Stimulated activated effector memory CD8-positive, alpha-beta T cell treated with anti-CD3 and anti-CD28 coated beads, Interleukin-12 subunit alpha, Interleukin-12 subunit beta, amount 100 ng/mL, for 72 hours (primary cell): ENCODE measurements around the gene LMCD1.

ENCODE experiments used
- ATAC-seq: fragments of 150-1000 bp; cut with Tn5 transposase; 2 replicates; pipeline ENCODE4 v1.10.0; 2021
- DNase-seq, 2 donors: peaks; one replicate each; pipeline ENCODE4 v3.0.0; 2021 to 2022; ENCODE audit warnings: low spot score in 2 of 2
- H3K27ac Mint-ChIP-seq: one replicate; pipeline ENCODE4 v1.8.0; 2022; ENCODE audit warnings: mild to moderate bottlenecking, mixed read lengths
- H3K36me3 Mint-ChIP-seq: one replicate; pipeline ENCODE4 v1.8.0; 2022; ENCODE audit warnings: mild to moderate bottlenecking, mixed read lengths
- H3K4me1 Mint-ChIP-seq: one replicate; pipeline ENCODE4 v1.8.0; 2022; ENCODE audit warnings: mixed read lengths
- H3K4me3 Mint-ChIP-seq: one replicate; pipeline ENCODE4 v1.8.0; 2022; ENCODE audit warnings: mild to moderate bottlenecking, mixed read lengths
- H3K9me3 Mint-ChIP-seq: one replicate; pipeline ENCODE4 v1.8.0; 2022; ENCODE audit warnings: mixed read lengths

LMCD1 gene

GRCh38 chr3:8512234-8512633 lies 10.6 kb downstream of the LMCD1 start:
- ATAC-seq (no peak), DNase-seq (no peak)
- H3K9me3 Mint-ChIP-seq: no peaks in the 10 kb centered on the region
- no peaks in the 10 kb centered on the region for H3K4me1 Mint-ChIP-seq
- no peaks in the 10 kb centered on the region for H3K36me3 Mint-ChIP-seq
- no peak overlapping the region for H3K4me3 Mint-ChIP-seq
- H3K27ac Mint-ChIP-seq: no peak overlapping the region

GRCh38 chr3:8516047-8516661 lies 14.5 kb downstream of the LMCD1 start:
- H3K4me3 Mint-ChIP-seq: no peak overlapping the region
- no peak for ATAC-seq
- H3K9me3 Mint-ChIP-seq: peaks cover 4% of the 10 kb centered on the region
- H3K36me3 Mint-ChIP-seq: no peaks in the 10 kb centered on the region
- H3K4me1 Mint-ChIP-seq: no peaks in the 10 kb centered on the region
- no peak for DNase-seq
- no peak overlapping the region for H3K27ac Mint-ChIP-seq

- no peaks in the 10 kb centered on the region for H3K36me3 Mint-ChIP-seq
- no peak for ATAC-seq
- H3K4me3 Mint-ChIP-seq: no peak overlapping the region
- H3K27ac Mint-ChIP-seq: no peak overlapping the region
- no peak for DNase-seq
- peaks cover 4% of the 10 kb centered on the region for H3K9me3 Mint-ChIP-seq
- H3K4me1 Mint-ChIP-seq: no peaks in the 10 kb centered on the region
Observed at GRCh38 chr3:8516783-8517182, 15.2 kb downstream of the LMCD1 start.

- DNase-seq (no peak), ATAC-seq (no peak)
- H3K36me3 Mint-ChIP-seq: no peaks in the 10 kb centered on the region
- H3K4me1 Mint-ChIP-seq: no peaks in the 10 kb centered on the region
- peaks cover 4% of the 10 kb centered on the region for H3K9me3 Mint-ChIP-seq
- no peak overlapping the region for H3K4me3 Mint-ChIP-seq
- H3K27ac Mint-ChIP-seq: no peak overlapping the region
Observed at GRCh38 chr3:8517487-8517886, 15.9 kb downstream of the LMCD1 start.

DNA sequence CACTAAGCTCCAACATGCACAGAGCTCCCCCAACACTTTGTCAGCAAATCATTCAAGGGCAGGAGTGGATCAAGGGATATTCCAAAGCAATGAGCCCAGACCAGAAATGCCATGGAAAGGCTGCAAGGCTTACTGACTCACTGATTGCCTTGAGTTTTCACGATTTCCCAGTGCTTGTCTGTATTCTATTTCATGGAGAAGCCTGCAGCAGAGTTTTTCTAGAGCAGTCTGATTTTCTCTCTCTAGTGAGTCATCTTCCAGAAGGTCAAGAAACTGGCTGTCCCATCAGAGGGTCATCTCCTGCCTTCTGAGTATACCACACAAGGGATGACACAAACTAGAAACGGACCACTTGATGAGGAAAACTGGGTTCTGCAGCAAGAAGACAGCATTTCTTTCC lies 16.5 kb downstream of the LMCD1 start:
- ATAC-seq: no peak
- no peak overlapping the region for H3K27ac Mint-ChIP-seq

DNA sequence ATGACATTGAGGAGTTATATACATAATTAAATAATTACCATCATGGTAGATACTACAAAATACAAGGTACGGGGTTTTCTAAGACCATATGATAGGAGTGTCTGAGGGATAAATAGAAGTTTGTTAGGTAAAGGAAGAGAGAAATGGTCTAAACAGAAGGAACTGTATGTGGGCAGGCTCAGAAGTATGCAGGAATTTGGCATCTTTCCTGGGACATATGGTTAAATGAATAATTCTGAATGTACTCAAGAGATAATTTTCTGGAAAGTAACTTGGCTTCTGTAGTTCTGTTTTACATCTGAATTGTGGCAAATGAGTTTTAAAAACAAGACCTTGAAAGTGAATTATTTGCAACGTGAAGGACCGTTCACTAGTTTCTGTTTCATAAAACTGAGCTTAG lies 17.5 kb downstream of the LMCD1 start:
- ATAC-seq (no peak), DNase-seq (no peak)
- H3K4me3 Mint-ChIP-seq: no peak overlapping the region
- no peaks in the 10 kb centered on the region for H3K36me3 Mint-ChIP-seq
- no peaks in the 10 kb centered on the region for H3K4me1 Mint-ChIP-seq
- no peak overlapping the region for H3K27ac Mint-ChIP-seq
- H3K9me3 Mint-ChIP-seq: peaks cover 4% of the 10 kb centered on the region

More for the DNA sequence above, 16.5 kb downstream of the LMCD1 start:
- Mint-ChIP-seq H3K4me3 (no peak overlapping the region), H3K36me3 (no peaks in the 10 kb centered on the region), H3K4me1 (no peaks in the 10 kb centered on the region), H3K9me3 (peaks cover 4% of the 10 kb centered on the region)
- DNase-seq: no peak

DNA sequence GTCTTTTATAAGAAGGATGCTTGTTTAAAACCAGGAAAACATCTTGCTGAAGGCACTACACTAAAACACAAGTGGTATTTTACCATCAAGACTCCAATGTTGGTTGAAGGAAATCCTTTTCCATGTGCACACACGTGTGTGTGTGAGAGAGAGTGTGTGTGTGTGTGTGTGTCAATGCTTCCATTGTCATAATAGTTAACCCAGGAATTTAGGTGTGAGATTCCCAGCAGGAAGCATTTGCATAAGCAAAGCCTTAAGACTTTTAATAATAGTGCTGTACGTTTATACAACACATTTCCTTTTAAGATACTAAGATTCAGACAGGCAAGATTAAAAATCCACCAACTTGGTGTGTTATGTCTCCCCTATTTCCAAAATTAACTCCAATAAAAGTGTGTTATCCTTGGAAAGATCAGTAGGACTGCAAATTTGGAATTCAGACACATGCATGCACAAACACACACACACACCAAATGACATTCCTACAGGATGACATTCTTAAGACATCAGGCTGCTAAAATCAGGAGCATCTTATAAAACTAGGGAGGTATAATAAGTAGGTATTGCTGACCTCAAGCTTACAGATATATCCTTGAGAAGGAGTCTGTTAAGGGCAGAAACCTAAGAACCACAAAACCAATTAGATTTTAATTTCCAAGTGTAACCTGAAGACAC lies 18.3 kb downstream of the LMCD1 start:
- peaks cover 4% of the 10 kb centered on the region for H3K9me3 Mint-ChIP-seq
- no peak overlapping the region for H3K4me3 Mint-ChIP-seq
- no peak overlapping the region for H3K27ac Mint-ChIP-seq
- ATAC-seq: no peak
- no peak for DNase-seq
- H3K36me3 Mint-ChIP-seq: no peaks in the 10 kb centered on the region
- H3K4me1 Mint-ChIP-seq: no peaks in the 10 kb centered on the region

GRCh38 chr3:8520816-8521403 lies 19.3 kb downstream of the LMCD1 start:
- Mint-ChIP-seq H3K36me3 (no peaks in the 10 kb centered on the region), H3K4me1 (no peaks in the 10 kb centered on the region), H3K9me3 (peaks cover 4% of the 10 kb centered on the region), H3K27ac (no peak overlapping the region), H3K4me3 (no peak overlapping the region)
- DNase-seq (no peak), ATAC-seq (no peak)

- ATAC-seq: no peak
- Mint-ChIP-seq H3K9me3 (peaks cover 4% of the 10 kb centered on the region), H3K27ac (no peak overlapping the region), H3K36me3 (no peaks in the 10 kb centered on the region), H3K4me3 (no peak overlapping the region), H3K4me1 (no peaks in the 10 kb centered on the region)
- DNase-seq: no peak
Observed at GRCh38 chr3:8523041-8523440, 21.4 kb downstream of the LMCD1 start.

DNA sequence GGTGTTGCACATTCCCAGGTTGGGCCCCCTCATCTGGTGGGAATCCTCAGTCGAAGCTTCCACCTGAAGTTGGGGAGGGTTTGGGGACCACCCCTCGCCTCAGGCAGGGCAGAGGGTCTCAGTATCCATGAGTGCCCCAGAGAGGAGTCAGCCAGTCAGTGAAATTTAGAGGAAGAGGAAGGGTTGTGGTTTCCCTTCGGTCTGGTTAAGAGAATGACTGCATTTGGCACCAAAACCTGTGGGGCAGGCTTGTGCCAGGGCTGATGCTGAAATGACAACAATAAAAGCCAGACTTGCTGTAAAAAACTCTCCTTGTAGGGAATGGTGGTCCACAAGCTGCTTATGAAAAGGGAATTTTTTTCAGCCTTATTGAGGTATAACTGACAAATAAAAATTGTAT lies 22.6 kb downstream of the LMCD1 start:
- H3K4me3 Mint-ChIP-seq: no peak overlapping the region
- no peaks in the 10 kb centered on the region for H3K4me1 Mint-ChIP-seq
- DNase-seq (no peak), ATAC-seq (peak; percentile 57)
- no peaks in the 10 kb centered on the region for H3K9me3 Mint-ChIP-seq
- H3K36me3 Mint-ChIP-seq: no peaks in the 10 kb centered on the region
- H3K27ac Mint-ChIP-seq: no peak overlapping the region

- no peak overlapping the region for H3K27ac Mint-ChIP-seq
- H3K4me1 Mint-ChIP-seq: no peaks in the 10 kb centered on the region
- no peak for DNase-seq
- no peak overlapping the region for H3K4me3 Mint-ChIP-seq
- peak; percentile 77 for ATAC-seq
- no peaks in the 10 kb centered on the region for H3K36me3 Mint-ChIP-seq
- H3K9me3 Mint-ChIP-seq: no peaks in the 10 kb centered on the region
Observed at GRCh38 chr3:8524656-8525399, 23.2 kb downstream of the LMCD1 start.

GRCh38 chr3:8525893-8526292 lies 24.3 kb downstream of the LMCD1 start:
- no peak for ATAC-seq
- H3K27ac Mint-ChIP-seq: no peak overlapping the region
- H3K4me1 Mint-ChIP-seq: no peaks in the 10 kb centered on the region
- H3K9me3 Mint-ChIP-seq: no peaks in the 10 kb centered on the region
- H3K36me3 Mint-ChIP-seq: no peaks in the 10 kb centered on the region
- DNase-seq: no peak
- no peak overlapping the region for H3K4me3 Mint-ChIP-seq

DNA sequence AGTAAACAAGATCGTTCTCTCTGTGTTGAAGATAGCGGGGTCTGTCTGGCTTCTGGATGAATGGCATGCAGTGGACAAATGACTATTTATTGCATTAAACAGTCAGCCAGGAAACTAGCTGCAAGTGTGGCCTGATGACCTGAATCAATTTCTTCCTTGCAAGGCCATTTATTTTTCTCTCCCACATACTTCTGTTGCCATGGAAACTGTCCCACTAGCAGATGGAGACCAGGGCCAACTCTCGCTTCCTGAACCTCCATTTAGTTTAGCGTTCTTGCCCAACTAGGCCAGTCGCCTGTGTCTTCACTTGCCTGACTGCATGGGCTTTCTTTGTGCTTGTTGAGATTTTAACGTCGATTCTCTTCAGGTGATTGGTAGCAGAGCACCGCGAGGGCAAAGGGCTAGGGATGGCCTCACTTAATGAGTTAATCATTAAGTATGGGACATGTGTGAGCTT lies 27.6 kb downstream of the LMCD1 start:
- H3K4me1 Mint-ChIP-seq: no peaks in the 10 kb centered on the region
- H3K36me3 Mint-ChIP-seq: no peaks in the 10 kb centered on the region
- ATAC-seq (no peak), DNase-seq (no peak)
- no peak overlapping the region for H3K4me3 Mint-ChIP-seq
- H3K9me3 Mint-ChIP-seq: no peaks in the 10 kb centered on the region
- no peak overlapping the region for H3K27ac Mint-ChIP-seq

DNA sequence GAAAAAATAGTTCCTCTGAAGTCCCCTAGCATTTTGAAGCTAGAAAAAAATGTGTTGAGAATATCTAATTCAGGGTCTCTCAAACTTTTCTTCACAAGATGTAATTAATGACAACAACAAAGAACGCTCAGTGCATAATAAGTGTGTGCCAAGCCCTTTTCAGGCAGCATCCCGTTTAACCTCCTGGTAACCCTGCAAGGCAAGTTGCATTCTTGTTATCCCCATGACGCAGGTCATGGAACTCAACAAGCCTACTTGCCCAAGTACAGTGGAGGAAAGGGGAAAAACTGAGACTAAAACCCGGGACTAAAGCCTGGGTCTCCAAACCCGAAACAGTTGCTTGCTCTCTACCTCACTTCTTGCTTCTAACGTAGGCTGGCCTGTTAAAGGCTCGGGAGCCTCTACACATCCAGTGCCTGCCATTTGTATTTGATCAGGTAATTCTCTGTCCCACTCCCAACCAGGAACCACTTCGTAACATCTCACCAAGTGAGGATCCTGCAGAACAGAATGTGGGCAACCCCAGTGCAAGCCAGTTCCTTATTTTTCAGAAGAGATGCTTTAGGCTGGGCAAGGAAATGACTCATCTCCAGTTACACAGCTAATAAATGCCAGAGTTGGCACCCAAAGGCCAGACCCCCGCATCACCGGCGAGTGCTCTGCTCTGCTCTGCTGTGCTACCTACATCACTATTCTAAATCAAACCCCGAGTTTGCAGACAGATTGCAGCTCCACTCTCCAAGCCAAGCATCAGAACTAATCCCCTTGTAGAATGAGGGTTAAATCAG lies 28.3 kb downstream of the LMCD1 start:
- ATAC-seq: no peak
- no peak overlapping the region for H3K27ac Mint-ChIP-seq
- DNase-seq: no peak
- no peaks in the 10 kb centered on the region for H3K9me3 Mint-ChIP-seq
- no peak overlapping the region for H3K4me3 Mint-ChIP-seq
- H3K36me3 Mint-ChIP-seq: no peaks in the 10 kb centered on the region
- no peaks in the 10 kb centered on the region for H3K4me1 Mint-ChIP-seq

DNA sequence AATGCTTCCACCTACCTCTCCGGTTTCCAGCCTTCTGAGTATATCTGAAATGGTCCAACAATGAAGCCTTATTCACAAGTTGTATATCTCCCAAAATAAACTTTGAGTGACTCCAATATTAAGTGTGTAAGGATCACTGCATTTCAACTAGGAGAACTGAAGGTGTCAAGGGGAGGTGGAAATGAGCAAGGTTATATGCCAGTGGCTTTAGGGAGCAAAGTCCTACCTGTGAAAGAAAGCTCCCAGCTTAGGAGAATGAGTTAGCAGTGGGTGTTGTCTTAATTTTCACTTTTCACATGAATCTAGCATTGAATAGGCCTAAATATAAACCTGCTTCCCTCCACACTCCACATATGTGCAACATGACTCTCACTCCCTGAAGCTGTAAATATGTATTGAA lies 29.0 kb downstream of the LMCD1 start:
- Mint-ChIP-seq H3K4me3 (no peak overlapping the region), H3K9me3 (no peaks in the 10 kb centered on the region), H3K36me3 (no peaks in the 10 kb centered on the region), H3K4me1 (no peaks in the 10 kb centered on the region), H3K27ac (no peak overlapping the region)
- DNase-seq (no peak), ATAC-seq (no peak)
